ENCODE data around the gene KIF16B. TPM values are rescaled to one million over a fixed set of nuclear protein-coding genes. Genes with fewer than 3 reads are reported as not detected.

Gene KIF16B
- total RNA-seq, 1 donor from 2014 or later, result 7.1 TPM

DNA sequence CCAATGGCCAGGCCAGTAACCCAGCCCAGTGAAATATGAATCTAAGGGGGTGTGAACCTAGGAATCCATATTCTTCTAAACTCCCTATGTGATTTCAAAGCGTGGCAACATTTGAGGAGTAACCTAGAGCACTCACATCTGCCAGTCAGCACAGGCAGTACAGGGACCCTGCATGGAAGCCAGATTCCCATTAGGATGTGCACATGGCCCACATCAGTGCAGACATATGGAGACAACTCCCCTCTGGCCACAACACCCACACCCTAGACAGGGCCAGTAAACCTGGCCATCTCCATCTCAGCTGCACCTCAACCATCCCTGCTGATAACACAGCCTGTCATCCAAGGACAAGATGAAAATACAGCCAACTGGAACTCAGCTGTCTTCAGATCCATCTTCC is 56.5 kb downstream of the KIF16B start:
- Histone ChIP-seq H3K27me3 (ENCODE audit: control insufficient read depth, insufficient read depth, low read length) (no peaks in the 10 kb centered on the region), H3K4me3 (ENCODE audit: low read depth, low read length) (no peak overlapping the region), H3K36me3 (ENCODE audit: control insufficient read depth, insufficient read depth, low read length) (no peaks in the 10 kb centered on the region)
- TF ChIP-seq, protein P1, sequence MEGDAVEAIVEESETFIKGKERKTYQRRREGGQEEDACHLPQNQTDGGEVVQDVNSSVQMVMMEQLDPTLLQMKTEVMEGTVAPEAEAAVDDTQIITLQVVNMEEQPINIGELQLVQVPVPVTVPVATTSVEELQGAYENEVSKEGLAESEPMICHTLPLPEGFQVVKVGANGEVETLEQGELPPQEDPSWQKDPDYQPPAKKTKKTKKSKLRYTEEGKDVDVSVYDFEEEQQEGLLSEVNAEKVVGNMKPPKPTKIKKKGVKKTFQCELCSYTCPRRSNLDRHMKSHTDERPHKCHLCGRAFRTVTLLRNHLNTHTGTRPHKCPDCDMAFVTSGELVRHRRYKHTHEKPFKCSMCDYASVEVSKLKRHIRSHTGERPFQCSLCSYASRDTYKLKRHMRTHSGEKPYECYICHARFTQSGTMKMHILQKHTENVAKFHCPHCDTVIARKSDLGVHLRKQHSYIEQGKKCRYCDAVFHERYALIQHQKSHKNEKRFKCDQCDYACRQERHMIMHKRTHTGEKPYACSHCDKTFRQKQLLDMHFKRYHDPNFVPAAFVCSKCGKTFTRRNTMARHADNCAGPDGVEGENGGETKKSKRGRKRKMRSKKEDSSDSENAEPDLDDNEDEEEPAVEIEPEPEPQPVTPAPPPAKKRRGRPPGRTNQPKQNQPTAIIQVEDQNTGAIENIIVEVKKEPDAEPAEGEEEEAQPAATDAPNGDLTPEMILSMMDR (IDR thresholded peaks at IDR 0.05; ENCODE audit: insufficient read depth, low read length, poor library complexity, severe bottlenecking), result no peak
- no peak for DNase-seq (ENCODE audit: low read depth)

DNA sequence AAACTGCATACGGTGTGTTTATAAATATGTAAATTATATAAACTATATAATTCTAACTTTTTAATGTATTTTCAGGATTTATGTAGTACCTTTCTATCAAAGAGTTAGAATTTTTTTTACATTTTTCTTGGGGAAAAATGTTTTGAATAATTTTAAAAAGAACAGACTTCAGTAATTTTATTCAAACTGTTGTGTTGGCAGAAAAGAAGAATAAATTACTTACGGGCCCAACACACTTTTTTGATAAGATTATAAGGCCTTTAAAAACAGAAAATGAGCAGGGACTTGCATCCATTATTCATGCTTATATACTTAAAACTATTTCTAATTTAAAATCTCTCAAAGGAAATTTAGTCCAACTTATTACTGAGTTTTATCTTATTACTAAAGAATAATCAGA is 58.2 kb downstream of the KIF16B start:
- TF ChIP-seq, protein P1 (IDR thresholded peaks at IDR 0.05; ENCODE audit: insufficient read depth, low read length, poor library complexity, severe bottlenecking), result no peak
- H3K27me3 ChIP-seq (ENCODE audit: control insufficient read depth, insufficient read depth, low read length), result no peaks in the 10 kb centered on the region

DNA sequence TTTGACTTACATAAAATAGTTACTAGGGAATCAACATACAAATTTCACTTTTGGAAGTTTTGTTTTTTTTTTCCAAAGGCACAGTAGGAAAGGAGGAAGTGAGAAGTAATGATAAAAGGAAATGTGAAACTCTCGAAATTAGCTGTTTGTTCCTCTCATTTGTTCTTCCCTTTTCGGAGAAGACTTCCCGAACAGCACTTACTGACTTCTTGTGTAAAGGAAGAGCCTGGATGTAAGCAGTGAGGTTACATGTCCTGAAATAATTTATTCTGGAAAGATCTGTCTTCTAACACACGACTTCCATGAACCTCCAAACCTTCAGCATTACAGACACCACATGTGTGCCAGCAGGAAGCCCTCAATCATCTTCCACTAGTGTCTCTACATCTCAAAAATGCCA is 59.1 kb downstream of the KIF16B start:
- DNase-seq (ENCODE audit: low read depth), result no peak
- TF ChIP-seq, protein P1 (IDR thresholded peaks at IDR 0.05; ENCODE audit: insufficient read depth, low read length, poor library complexity, severe bottlenecking), result no peak
- Histone ChIP-seq H3K4me3 (ENCODE audit: low read depth, low read length) (no peak overlapping the region), H3K27me3 (ENCODE audit: control insufficient read depth, insufficient read depth, low read length) (no peaks in the 10 kb centered on the region), H3K36me3 (ENCODE audit: control insufficient read depth, insufficient read depth, low read length) (no peaks in the 10 kb centered on the region)

More for the DNA sequence above, 58.2 kb downstream of the KIF16B start:
- no peaks in the 10 kb centered on the region for H3K36me3 ChIP-seq (ENCODE audit: control insufficient read depth, insufficient read depth, low read length)
- H3K4me3 ChIP-seq (ENCODE audit: low read depth, low read length), result no peak overlapping the region
- no peak for DNase-seq (ENCODE audit: low read depth)

DNA sequence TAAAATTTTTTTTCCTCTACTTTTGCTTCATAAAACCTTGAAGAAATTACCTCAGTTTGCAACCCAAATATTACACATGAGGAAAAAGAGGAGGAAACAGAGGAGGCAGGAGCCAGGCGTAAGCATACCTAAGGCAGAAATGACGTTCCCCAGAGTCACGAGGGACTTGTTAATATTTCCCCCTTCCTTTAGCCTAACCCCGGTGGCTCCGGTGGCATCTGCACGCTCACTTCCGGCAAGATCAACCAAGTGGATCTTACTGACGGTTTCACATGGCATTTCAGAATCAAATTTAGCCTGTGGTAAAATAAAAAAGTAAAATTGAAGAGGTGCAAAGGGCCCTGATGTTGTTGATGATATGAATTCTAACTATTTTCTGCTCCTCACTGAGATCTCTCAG is 67.4 kb downstream of the KIF16B start:
- Histone ChIP-seq H3K4me3 (ENCODE audit: low read depth, low read length) (no peak overlapping the region), H3K36me3 (ENCODE audit: control insufficient read depth, insufficient read depth, low read length) (no peaks in the 10 kb centered on the region), H3K27me3 (ENCODE audit: control insufficient read depth, insufficient read depth, low read length) (no peaks in the 10 kb centered on the region)
- TF ChIP-seq, protein P1 (IDR thresholded peaks at IDR 0.05; ENCODE audit: insufficient read depth, low read length, poor library complexity, severe bottlenecking), result no peak
- DNase-seq (ENCODE audit: low read depth), result no peak

DNA sequence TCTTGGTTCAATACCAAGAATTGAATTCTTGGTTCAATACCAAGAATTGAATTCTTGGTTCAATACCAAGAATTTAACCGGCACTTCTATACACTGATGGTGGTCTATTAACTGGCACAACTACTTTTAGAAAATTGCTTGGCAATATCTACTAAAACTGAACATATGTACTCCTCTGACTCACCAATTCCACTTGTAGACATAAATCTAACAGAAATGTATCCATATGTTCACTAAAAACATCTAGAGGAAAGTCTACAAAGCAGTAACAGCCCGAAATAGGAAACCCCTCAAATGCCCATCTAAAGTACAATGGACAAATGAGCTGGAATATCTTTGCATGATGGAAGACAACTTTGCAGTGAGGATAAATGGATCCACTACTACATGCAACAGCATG is 71.9 kb downstream of the KIF16B start:
- no peaks in the 10 kb centered on the region for H3K36me3 ChIP-seq (ENCODE audit: control insufficient read depth, insufficient read depth, low read length)
- TF ChIP-seq, protein P1 (IDR thresholded peaks at IDR 0.05; ENCODE audit: insufficient read depth, low read length, poor library complexity, severe bottlenecking), result no peak

DNA sequence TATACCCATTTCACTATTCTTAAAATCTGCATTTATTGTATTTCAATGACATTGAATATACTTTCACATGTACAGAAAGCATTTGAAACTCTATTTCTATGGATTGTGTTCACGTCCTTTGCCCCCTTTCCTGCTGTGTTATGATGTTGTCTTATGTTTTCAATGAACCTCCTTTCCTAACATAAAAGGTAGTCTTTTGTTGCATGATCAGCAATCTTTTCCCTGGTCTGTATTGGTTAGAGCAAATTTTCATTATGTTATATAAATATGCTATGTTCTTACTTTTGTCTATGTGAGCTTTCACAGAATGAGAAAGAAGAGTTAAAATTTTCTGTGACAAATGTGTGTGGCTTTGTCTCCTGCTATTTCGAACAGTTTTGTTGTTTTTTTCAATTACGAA is 73.1 kb downstream of the KIF16B start:
- DNase-seq (ENCODE audit: low read depth), result no peak

More for the DNA sequence above, 71.9 kb downstream of the KIF16B start:
- H3K27me3 ChIP-seq (ENCODE audit: control insufficient read depth, insufficient read depth, low read length), result no peaks in the 10 kb centered on the region
- DNase-seq (ENCODE audit: low read depth), result no peak
- H3K4me3 ChIP-seq (ENCODE audit: low read depth, low read length), result no peak overlapping the region

More for the DNA sequence above, 73.1 kb downstream of the KIF16B start:
- Histone ChIP-seq H3K4me3 (ENCODE audit: low read depth, low read length) (no peak overlapping the region), H3K27me3 (ENCODE audit: control insufficient read depth, insufficient read depth, low read length) (no peaks in the 10 kb centered on the region), H3K36me3 (ENCODE audit: control insufficient read depth, insufficient read depth, low read length) (no peaks in the 10 kb centered on the region)
- TF ChIP-seq, protein P1 (IDR thresholded peaks at IDR 0.05; ENCODE audit: insufficient read depth, low read length, poor library complexity, severe bottlenecking), result no peak
